ENCODE data around the gene ASS1. TPM values are rescaled to one million over a fixed set of nuclear protein-coding genes. Genes with fewer than 3 reads are reported as not detected.

ASS1 gene
- total RNA-seq, 1 donor from 2014 or later, result 29.1 TPM

- H3K4me3 Mint-ChIP-seq, result peak overlapping the region; percentile 22
- H3K27me3 Mint-ChIP-seq, result peaks cover 7% of the 10 kb centered on the region
- no peak for TF ChIP-seq CTCF (conservative IDR thresholded peaks at IDR 0.05)
- H3K36me3 Mint-ChIP-seq, result no peaks in the 10 kb centered on the region
- no peaks in the 10 kb centered on the region for H3K9me3 Mint-ChIP-seq
- H3K27ac Mint-ChIP-seq, result peak overlapping the region; percentile 76
- no peak for DNase-seq (ENCODE audit: extremely low spot score, unreplicated experiment)
- peaks cover 20% of the 10 kb centered on the region for H3K4me1 Mint-ChIP-seq (ENCODE audit: unreplicated experiment)
Measured at GRCh38 chr9:130450344-130451003, 5.7 kb downstream of the ASS1 start.

- H3K4me3 Mint-ChIP-seq, result no peak overlapping the region
- H3K27ac Mint-ChIP-seq, result no peak overlapping the region
- DNase-seq (ENCODE audit: extremely low spot score, unreplicated experiment), result no peak
- no peaks in the 10 kb centered on the region for H3K9me3 Mint-ChIP-seq
- H3K27me3 Mint-ChIP-seq, result peaks cover 3% of the 10 kb centered on the region
- H3K4me1 Mint-ChIP-seq (ENCODE audit: unreplicated experiment), result peaks cover 16% of the 10 kb centered on the region
- no peak for TF ChIP-seq CTCF (conservative IDR thresholded peaks at IDR 0.05)
- no peaks in the 10 kb centered on the region for H3K36me3 Mint-ChIP-seq
Measured at GRCh38 chr9:130451004-130451390, 6.2 kb downstream of the ASS1 start.

- Mint-ChIP-seq H3K9me3 (no peaks in the 10 kb centered on the region), H3K27me3 (no peaks in the 10 kb centered on the region), H3K27ac (peak overlapping the region; percentile 26), H3K36me3 (no peaks in the 10 kb centered on the region), H3K4me1 (ENCODE audit: unreplicated experiment) (peaks cover 9% of the 10 kb centered on the region), H3K4me3 (peak overlapping the region; percentile 11)
- peak; percentile 88 for DNase-seq (ENCODE audit: extremely low spot score, unreplicated experiment)
- peak; percentile 71 for TF ChIP-seq CTCF (conservative IDR thresholded peaks at IDR 0.05)
Measured at GRCh38 chr9:130451509-130452388, 7.0 kb downstream of the ASS1 start.

GRCh38 chr9:130452835-130453234 is 8.1 kb downstream of the ASS1 start:
- DNase-seq (ENCODE audit: extremely low spot score, unreplicated experiment), result no peak
- no peak overlapping the region for H3K4me3 Mint-ChIP-seq
- no peaks in the 10 kb centered on the region for H3K27me3 Mint-ChIP-seq
- no peak overlapping the region for H3K27ac Mint-ChIP-seq
- no peaks in the 10 kb centered on the region for H3K36me3 Mint-ChIP-seq
- peaks cover 5% of the 10 kb centered on the region for H3K4me1 Mint-ChIP-seq (ENCODE audit: unreplicated experiment)
- TF ChIP-seq CTCF (conservative IDR thresholded peaks at IDR 0.05), result no peak
- no peaks in the 10 kb centered on the region for H3K9me3 Mint-ChIP-seq

GRCh38 chr9:130453487-130453886 is 8.7 kb downstream of the ASS1 start:
- Mint-ChIP-seq H3K4me1 (ENCODE audit: unreplicated experiment) (no peaks in the 10 kb centered on the region), H3K4me3 (no peak overlapping the region), H3K36me3 (no peaks in the 10 kb centered on the region), H3K9me3 (no peaks in the 10 kb centered on the region), H3K27me3 (peaks cover 4% of the 10 kb centered on the region), H3K27ac (no peak overlapping the region)
- DNase-seq (ENCODE audit: extremely low spot score, unreplicated experiment), result no peak
- TF ChIP-seq CTCF (conservative IDR thresholded peaks at IDR 0.05), result no peak

All from type B pancreatic cell (in vitro differentiated cells).